ENCODE data around the gene PDXK. TPM values are rescaled to one million over a fixed set of nuclear protein-coding genes. Genes with fewer than 3 reads are reported as not detected.

The PDXK gene
- total RNA-seq, 2 donors from 2014 or later, result 93.1 to 106 TPM

DNA sequence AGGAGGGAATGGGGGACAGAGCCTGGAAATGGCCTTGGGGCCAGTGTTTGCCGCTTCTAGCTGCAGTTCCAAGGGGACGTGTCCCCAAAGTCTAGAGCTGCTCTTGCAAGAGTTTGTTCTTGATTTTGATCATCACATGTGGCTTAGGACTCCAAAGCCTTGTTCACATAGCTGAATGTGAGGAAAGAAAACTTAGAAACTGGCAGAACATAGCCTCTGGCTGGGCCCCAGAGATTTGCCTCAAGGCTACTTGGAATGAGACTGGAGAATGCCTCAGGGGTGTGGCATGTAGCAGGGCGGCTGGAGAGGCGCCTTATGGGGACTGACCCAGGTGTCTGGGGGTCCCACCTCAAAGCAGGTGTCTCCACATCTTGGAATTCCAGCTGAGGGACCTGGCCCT is 2.3 kb downstream of the PDXK start:
- ATAC-seq (no peak), DNase-seq (no peak)
- peaks cover 18% of the 10 kb centered on the region for H3K4me1 Mint-ChIP-seq
- peak overlapping the region; percentile 67 for H3K27ac Mint-ChIP-seq
- peak overlapping the region; percentile 93 for H3K4me3 Mint-ChIP-seq
- H3K36me3 Mint-ChIP-seq (ENCODE audit: low read depth), result no peaks in the 10 kb centered on the region
- H3K9me3 ChIP-seq (ENCODE audit: control insufficient read depth, low read length, poor library complexity, severe bottlenecking), result no peaks in the 10 kb centered on the region
- H3K27me3 Mint-ChIP-seq, result no peaks in the 10 kb centered on the region

DNA sequence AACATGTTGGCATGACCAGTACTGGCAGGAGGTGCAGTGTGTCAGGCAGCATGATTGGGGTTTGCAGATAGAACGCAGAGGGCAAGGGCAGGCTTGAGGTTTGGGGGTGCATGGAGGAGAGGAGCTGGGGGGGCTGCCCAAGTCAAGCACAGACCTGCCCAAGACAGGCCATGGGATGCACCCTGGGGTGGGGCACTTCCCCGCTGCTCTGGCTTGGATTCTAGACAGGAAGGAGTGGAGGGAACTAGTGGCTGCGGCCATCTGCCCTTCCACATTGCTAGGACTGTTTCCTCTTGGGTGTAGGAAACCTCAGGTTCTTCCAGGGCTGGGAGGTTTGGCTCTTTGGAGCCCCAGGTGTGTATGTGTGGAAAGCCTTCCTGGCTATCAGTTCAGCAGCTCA is 3.0 kb downstream of the PDXK start:
- no peaks in the 10 kb centered on the region for H3K9me3 ChIP-seq (ENCODE audit: control insufficient read depth, low read length, poor library complexity, severe bottlenecking)
- DNase-seq (no peak), ATAC-seq (no peak)
- H3K27me3 Mint-ChIP-seq, result no peaks in the 10 kb centered on the region
- H3K4me1 Mint-ChIP-seq, result peaks cover 21% of the 10 kb centered on the region
- H3K4me3 Mint-ChIP-seq, result peak overlapping the region; percentile 47
- no peak overlapping the region for H3K27ac Mint-ChIP-seq
- no peaks in the 10 kb centered on the region for H3K36me3 Mint-ChIP-seq (ENCODE audit: low read depth)

DNA sequence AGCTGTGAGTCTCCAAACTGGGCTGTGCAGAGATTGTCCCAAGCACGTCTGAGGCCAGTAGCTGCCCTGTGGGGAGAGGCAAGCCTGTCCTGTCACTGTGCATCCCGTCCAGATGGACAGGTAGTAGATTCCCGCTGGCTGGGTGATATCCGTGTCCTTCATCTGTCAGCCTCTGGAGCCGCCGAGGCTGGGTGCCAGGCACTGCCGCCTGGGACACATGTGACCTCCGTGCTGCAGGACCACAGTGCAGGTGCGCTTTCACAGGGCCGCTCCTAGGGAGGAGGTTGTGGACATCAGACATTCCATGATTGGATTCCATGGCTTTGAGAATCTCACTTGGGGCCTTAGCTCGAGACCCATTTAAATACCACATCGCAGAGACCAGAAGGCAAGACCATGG is 4.7 kb downstream of the PDXK start:
- Mint-ChIP-seq H3K27ac (peak overlapping the region; percentile 19), H3K4me1 (peaks cover 35% of the 10 kb centered on the region), H3K27me3 (no peaks in the 10 kb centered on the region), H3K36me3 (ENCODE audit: low read depth) (no peaks in the 10 kb centered on the region), H3K4me3 (no peak overlapping the region)
- ATAC-seq (no peak), DNase-seq (no peak)
- H3K9me3 ChIP-seq (ENCODE audit: control insufficient read depth, low read length, poor library complexity, severe bottlenecking), result no peaks in the 10 kb centered on the region

DNA sequence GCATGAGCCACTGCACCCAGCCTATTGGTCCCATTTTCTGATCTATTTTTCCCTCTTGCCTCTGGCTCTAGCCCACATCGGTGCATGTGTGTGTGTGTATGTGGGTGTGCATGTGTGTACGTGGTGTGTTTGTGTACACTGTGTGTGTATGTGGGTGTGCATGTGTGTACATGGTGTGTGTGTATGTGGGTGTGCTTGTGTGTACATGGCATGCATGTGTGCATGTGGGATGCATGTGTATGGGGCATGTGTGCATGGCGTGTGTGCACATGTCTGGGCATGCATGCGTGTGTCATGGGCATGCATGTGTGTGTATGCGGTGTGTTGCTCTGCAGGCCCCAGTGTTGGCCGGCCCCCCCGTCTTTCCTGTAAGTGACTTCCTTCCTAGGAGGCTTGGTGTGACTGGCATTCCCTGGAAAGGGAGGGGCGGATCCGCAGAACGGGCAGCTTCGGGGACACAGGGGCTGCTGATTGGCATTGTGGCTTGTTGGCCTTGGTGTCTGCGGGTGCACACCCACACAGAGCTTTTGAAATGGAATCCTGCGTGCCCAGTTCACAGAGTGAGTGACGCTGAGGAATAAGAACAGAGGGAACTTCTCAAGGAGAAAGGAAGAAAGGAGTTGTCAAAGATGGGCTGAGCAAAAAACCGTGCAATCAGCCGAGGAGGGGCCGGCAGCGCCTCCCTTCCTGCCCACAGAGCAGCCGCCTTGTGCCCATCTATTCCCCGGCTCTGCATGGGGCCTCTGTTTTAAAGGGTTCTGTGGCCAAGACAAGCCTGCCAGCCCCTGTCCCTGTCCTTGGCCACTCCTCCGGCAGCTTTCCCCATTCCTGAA is 8.0 kb downstream of the PDXK start:
- Mint-ChIP-seq H3K4me3 (peak overlapping the region; percentile 88), H3K36me3 (ENCODE audit: low read depth) (no peaks in the 10 kb centered on the region), H3K27ac (peak overlapping the region; percentile 89), H3K4me1 (peaks cover 41% of the 10 kb centered on the region), H3K27me3 (no peaks in the 10 kb centered on the region)
- no peak for ATAC-seq
- DNase-seq, result no peak
- H3K9me3 ChIP-seq (ENCODE audit: control insufficient read depth, low read length, poor library complexity, severe bottlenecking), result no peaks in the 10 kb centered on the region

DNA sequence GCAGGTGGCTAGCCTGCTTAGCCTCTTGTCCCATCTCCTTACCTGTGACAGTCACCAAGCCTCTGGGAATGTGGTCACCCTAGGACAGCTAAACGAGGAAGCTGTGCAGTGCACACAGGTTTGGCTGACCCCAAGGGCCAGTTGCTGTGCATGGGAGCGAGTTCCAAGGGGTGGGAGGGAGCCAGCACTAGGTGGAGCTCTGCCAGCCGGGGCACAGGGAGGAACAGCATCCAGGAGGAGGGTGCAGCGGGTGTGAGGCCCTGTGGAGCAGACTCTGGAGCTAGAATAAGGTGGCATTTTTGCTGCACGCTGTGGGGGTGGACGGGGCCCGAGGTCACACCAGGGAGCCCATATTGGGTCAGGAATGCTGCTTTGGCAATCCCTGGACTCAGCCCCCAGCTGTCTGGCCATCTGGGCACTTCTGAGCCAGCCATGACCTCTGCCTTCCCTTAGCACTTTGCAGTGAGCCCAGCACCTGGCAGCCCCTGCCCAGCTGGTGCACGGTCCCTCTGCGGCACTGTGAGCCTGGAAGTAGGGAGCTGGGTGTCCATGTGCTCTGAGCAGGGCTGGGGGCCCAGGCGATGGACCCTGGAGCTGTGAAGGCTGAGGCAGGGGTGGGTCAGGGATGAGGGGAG is 8.7 kb downstream of the PDXK start:
- no peak for ATAC-seq
- Mint-ChIP-seq H3K27me3 (no peaks in the 10 kb centered on the region), H3K4me1 (peaks cover 38% of the 10 kb centered on the region), H3K36me3 (ENCODE audit: low read depth) (no peaks in the 10 kb centered on the region), H3K4me3 (peak overlapping the region; percentile 88), H3K27ac (peak overlapping the region; percentile 89)
- H3K9me3 ChIP-seq (ENCODE audit: control insufficient read depth, low read length, poor library complexity, severe bottlenecking), result no peaks in the 10 kb centered on the region
- no peak for DNase-seq

DNA sequence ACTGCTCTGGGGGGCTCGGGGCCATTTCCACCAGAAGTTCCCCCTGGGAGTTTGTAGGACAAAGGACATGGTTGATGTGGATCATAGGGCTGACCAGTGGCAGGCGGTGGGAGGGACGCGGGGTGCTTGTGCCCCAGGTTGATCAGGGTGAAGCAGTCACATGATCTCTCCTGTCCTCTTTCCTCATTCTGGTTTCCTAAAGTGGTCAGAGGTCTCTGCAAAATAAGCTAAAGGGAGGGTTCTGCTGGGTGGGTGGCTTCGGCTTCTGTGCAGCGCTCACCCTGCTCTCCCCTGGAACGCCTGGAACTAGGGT is 9.2 kb downstream of the PDXK start:
- Mint-ChIP-seq H3K27ac (peak overlapping the region; percentile 89), H3K27me3 (no peaks in the 10 kb centered on the region), H3K4me3 (peak overlapping the region; percentile 88), H3K36me3 (ENCODE audit: low read depth) (no peaks in the 10 kb centered on the region), H3K4me1 (peaks cover 37% of the 10 kb centered on the region)
- DNase-seq (no peak), ATAC-seq (no peak)
- H3K9me3 ChIP-seq (ENCODE audit: control insufficient read depth, low read length, poor library complexity, severe bottlenecking), result no peaks in the 10 kb centered on the region

DNA sequence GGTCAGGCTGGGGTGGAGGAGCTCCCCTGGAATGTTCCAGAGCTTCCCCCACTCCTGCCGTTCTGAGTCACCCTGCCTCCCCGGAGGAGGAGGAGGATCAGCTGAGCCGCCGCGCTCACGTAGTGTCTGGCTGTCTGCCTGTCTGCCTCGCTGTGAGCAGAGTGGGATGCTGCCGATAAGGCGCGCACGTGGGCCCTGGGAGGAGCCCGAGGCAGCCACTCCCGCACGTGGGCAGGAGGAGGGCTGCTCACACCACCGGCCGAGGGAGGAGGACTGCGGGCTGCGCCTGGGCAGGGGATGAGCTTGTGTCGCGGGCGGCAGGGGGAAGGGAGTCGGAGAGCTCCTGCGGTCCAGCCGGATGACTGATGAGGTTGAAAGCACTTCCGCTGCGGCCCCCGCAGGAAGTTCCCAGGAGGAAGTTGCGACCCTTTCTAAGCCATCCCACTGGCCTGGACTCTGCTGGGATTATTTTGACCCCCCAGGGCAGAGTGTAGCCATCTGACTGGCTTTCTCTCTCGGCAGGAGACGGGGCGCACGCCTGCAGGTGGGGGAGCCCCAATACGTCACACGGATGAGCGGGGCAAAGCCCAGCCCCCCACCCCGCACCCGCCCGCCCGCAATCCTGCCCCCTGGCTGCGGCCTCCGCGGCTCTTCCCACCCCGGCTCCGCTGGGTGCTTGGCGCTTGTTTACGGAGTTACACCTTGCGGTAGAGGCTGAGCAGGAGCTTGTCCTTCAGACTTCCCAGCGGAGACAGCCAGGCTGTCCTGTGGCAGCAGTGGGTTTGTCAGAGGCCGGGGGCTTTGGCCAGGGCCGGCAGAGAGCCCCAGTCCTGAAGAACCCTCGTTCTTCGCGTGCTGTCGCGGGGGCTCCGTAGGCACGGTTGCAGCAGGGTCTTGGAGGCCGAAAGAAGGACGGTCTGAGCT is 9.8 kb downstream of the PDXK start:
- DNase-seq (peak; percentile 61 to 79 (median 62)), ATAC-seq (peak; percentile 87)
- Mint-ChIP-seq H3K27me3 (no peaks in the 10 kb centered on the region), H3K4me1 (peaks cover 43% of the 10 kb centered on the region), H3K27ac (peak overlapping the region; percentile 89), H3K4me3 (peak overlapping the region; percentile 88), H3K36me3 (ENCODE audit: low read depth) (no peaks in the 10 kb centered on the region)
- no peaks in the 10 kb centered on the region for H3K9me3 ChIP-seq (ENCODE audit: control insufficient read depth, low read length, poor library complexity, severe bottlenecking)

DNA sequence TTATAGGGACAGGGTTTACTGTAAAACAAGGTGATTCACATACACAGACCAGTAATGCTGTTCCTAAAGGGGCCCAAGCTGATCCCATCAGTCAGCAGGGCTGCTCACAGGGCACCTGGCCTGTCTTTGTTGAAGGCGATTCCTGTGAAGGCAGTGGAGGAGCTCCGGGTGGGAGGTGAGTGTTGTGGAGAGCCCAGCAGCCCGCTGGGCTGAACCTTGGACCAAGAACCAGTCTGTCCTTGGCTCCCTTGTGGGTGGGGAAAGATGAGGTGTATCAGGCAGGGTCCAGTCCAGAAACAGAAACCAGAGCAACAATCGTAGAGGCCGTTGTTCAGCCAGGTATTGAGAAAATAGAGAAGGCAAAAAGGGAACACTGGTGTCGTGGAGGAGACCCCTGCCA is 12.5 kb downstream of the PDXK start:
- Mint-ChIP-seq H3K27ac (peak overlapping the region; percentile 83), H3K4me3 (peak overlapping the region; percentile 65), H3K4me1 (peaks cover 52% of the 10 kb centered on the region)

DNA sequence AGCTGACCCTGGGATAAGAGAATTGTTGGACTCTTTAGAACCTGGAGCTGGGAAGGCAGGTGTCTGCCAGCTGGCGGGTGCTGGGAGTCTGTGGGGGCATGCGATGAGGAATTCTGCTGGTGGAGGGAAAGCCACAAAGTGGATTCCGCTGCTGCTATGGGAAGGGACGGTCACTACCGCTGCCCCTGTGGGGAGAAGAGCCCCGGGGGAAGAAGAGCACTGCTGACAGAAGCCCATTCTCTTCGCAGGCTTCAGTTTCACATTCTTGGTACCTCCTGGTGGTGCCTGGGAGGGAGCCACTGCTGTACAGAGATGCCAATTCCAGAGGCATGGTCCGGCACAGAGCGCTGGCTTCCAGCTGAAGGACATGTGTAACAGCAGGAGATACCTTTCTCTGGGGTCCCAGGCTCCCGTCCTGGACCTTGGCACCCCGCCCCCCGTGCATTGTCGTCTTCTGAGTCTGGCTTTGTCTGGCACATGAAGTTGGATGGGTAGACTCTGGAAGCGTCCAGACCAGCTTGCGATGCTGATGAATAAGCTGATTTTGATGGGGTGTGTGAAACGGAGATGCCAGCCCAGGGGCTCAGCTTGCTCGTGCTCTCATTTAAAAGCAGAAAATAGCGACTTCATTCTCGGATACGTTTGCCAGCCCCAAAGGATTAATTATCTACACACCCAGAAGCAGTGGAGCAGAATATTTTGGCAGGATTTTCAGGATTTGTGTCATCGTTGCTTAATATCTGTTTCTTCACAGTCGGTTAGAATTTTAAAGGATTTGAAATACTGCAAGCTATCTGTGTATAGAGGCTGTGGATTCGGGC is 13.2 kb downstream of the PDXK start:
- no peak for ATAC-seq
- H3K27me3 Mint-ChIP-seq, result no peaks in the 10 kb centered on the region
- H3K4me3 Mint-ChIP-seq, result no peak overlapping the region
- no peaks in the 10 kb centered on the region for H3K36me3 Mint-ChIP-seq (ENCODE audit: low read depth)
- H3K4me1 Mint-ChIP-seq, result peaks cover 51% of the 10 kb centered on the region
- DNase-seq, result no peak
- no peaks in the 10 kb centered on the region for H3K9me3 ChIP-seq (ENCODE audit: control insufficient read depth, low read length, poor library complexity, severe bottlenecking)
- H3K27ac Mint-ChIP-seq, result peak overlapping the region; percentile 83

More for the DNA sequence above, 12.5 kb downstream of the PDXK start:
- DNase-seq, result no peak
- no peaks in the 10 kb centered on the region for H3K36me3 Mint-ChIP-seq (ENCODE audit: low read depth)
- no peaks in the 10 kb centered on the region for H3K27me3 Mint-ChIP-seq
- no peak for ATAC-seq
- no peaks in the 10 kb centered on the region for H3K9me3 ChIP-seq (ENCODE audit: control insufficient read depth, low read length, poor library complexity, severe bottlenecking)

DNA sequence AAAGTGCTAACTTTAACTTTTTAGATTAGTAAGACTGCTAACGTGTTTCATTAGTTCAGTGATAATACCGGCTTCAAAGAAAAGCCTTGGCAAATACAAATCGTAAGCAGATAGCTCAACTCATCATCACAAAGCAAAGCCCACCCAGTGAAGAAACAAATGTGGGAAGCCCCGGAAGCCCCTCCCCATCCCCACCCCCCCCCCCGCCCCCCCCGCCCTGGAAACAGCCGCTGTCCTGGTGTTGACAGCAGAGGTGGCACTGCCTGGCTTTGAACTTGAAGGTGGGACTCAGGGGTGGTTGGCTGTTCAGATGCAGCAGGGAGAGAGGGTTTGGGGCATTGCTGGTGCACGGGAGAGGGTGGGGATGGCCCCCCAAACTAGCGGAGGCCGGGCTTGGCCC is 14.1 kb downstream of the PDXK start:
- Mint-ChIP-seq H3K4me3 (peak overlapping the region; percentile 82), H3K27ac (no peak overlapping the region), H3K36me3 (ENCODE audit: low read depth) (no peaks in the 10 kb centered on the region), H3K4me1 (peaks cover 43% of the 10 kb centered on the region), H3K27me3 (no peaks in the 10 kb centered on the region)
- ATAC-seq, result peak; percentile 5
- no peak for DNase-seq
- H3K9me3 ChIP-seq (ENCODE audit: control insufficient read depth, low read length, poor library complexity, severe bottlenecking), result no peaks in the 10 kb centered on the region

DNA sequence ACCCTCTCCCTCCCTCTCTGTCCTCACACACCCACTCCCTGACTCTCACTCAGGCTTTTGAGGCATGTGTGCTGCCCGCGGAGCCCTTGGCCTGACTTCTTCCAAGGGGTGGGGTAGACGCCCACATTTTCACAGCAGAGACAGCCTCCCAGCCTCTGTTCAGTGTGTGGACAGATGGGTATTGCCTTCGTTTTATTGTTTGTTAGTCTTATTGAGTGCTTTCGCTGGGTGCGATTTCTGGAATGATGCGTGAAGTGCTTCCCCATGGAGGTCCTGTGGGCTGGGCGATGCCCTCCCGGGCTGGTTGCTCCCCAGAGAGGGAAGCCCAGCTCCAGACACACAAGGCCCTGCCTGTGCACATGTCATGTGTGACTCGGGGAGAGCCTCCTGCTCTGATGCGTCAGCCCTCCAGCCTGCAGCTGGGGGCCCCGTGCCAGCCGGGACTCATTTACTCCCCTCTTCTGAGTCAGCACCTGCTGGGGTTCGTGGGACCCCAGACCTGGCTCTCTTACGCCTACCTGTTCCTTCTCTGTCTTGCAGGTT is 14.7 kb downstream of the PDXK start:
- peak overlapping the region; percentile 77 for H3K27ac Mint-ChIP-seq
- H3K4me3 Mint-ChIP-seq, result peak overlapping the region; percentile 82
- peaks cover 37% of the 10 kb centered on the region for H3K4me1 Mint-ChIP-seq
- H3K36me3 Mint-ChIP-seq (ENCODE audit: low read depth), result no peaks in the 10 kb centered on the region
- peak in 1 of 3 donors; percentile 39 for DNase-seq
- no peaks in the 10 kb centered on the region for H3K27me3 Mint-ChIP-seq
- H3K9me3 ChIP-seq (ENCODE audit: control insufficient read depth, low read length, poor library complexity, severe bottlenecking), result no peaks in the 10 kb centered on the region
- peak; percentile 18 for ATAC-seq

DNA sequence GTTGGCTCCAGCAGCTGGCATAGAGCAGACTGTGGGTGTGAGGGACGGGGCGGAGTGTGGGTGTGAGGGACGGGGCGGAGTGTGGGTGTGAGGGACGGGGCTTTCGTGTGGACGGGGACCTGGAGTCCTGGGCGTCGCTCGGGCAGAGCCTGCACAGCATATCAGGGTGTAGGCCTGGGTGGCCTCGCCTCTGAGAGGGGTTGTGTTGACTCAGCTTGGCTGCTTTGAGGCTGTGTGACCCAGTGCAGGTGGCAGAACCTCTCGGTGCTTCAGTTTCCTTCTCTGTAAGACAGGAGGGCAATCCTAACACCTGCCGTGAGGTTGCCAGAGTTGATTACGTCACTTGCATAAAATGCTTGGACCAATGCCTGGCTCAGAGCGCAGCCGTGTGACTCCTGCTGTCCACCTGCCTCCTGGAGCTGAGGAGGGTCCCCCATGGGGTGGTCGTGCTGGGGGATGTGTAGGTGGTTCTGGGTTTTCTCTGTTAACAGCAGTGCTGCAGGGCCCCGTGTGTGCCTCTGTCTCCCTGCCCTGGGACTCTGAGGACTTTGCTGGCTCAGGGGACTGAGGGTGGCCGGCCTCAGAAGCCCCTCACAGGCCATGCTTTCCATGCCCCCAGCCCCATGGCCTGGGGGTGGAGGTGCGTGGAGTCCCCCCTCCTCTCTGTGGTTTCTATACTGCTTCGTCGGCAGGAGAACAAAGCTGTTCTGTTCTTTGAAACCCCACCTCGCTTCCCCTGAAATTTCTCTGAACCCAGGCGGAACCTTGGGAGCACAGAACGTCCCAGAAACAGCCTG is 15.4 kb downstream of the PDXK start:
- Mint-ChIP-seq H3K27me3 (no peaks in the 10 kb centered on the region), H3K4me3 (peak overlapping the region; percentile 82), H3K27ac (peak overlapping the region; percentile 77), H3K36me3 (ENCODE audit: low read depth) (no peaks in the 10 kb centered on the region), H3K4me1 (peaks cover 32% of the 10 kb centered on the region)
- peak; percentile 41 for ATAC-seq
- H3K9me3 ChIP-seq (ENCODE audit: control insufficient read depth, low read length, poor library complexity, severe bottlenecking), result no peaks in the 10 kb centered on the region
- DNase-seq, result no peak
